Activated CD8-positive, alpha-beta T cell treated with anti-CD3 and anti-CD28 coated beads, Interleukin-2, amount 10 ng/mL, durations not matched to agents 7 days and 5 days (primary cell): Measurements from ENCODE around the gene MCTP2. TPM values are rescaled to one million over a fixed set of nuclear protein-coding genes. Genes with fewer than 3 reads are reported as not detected.

Experiments used
- ATAC-seq: fragments of 150-1000 bp; cut with Tn5 transposase; one replicate; pipeline ENCODE4 v1.10.0; 2021; ENCODE audit warnings: moderate library complexity
- CTCF ChIA-PET: fragments of 350-600 bp; sonication (Branson Sonifier 250); formaldehyde crosslinking; loops from one replicate; lab custom pipeline; 2021; ENCODE audit warnings: antibody characterized with exemption; lab: Charles Lee
- POLR2A ChIA-PET: fragments of 350-600 bp; sonication (Branson Sonifier 250); formaldehyde crosslinking; loops from one replicate; lab custom pipeline; 2021; ENCODE audit warnings: antibody characterized with exemption; lab: Charles Lee
- DNase-seq: peaks from one replicate; pipeline ENCODE4 v3.0.0-alpha.2; 2020
- H3K27ac Mint-ChIP-seq: one replicate; pipeline ENCODE4 v1.8.0; 2021; ENCODE audit warnings: mild to moderate bottlenecking, mixed read lengths
- H3K27me3 Mint-ChIP-seq: one replicate; pipeline ENCODE4 v1.8.0; 2021; ENCODE audit warnings: low read depth, mixed read lengths
- H3K36me3 Mint-ChIP-seq: one replicate; pipeline ENCODE4 v1.8.0; 2021; ENCODE audit warnings: low read depth, mixed read lengths
- H3K4me1 Mint-ChIP-seq: one replicate; pipeline ENCODE4 v1.8.0; 2021; ENCODE audit warnings: low read depth, mixed read lengths
- H3K4me3 Mint-ChIP-seq: one replicate; pipeline ENCODE4 v1.8.0; 2021; ENCODE audit warnings: mild to moderate bottlenecking, mixed read lengths
- H3K9me3 Mint-ChIP-seq: one replicate; pipeline ENCODE4 v1.8.0; 2022; ENCODE audit warnings: mixed read lengths; ENCODE audit not compliant: insufficient read depth
- total RNA-seq, 2 experiments: library from RNA; stranded (reverse); gene quantifications; one replicate each; pipeline ENCODE4 v1.2.3, GENCODE V29; 2021

Gene MCTP2
- total RNA-seq, 2 experiments from 2014 or later, result 26.2 to 26.9 TPM

- CTCF ChIA-PET, result no interaction called here
- no peak for ATAC-seq
- no peaks in the 10 kb centered on the region for H3K9me3 Mint-ChIP-seq
- no peak overlapping the region for H3K27ac Mint-ChIP-seq
- H3K4me3 Mint-ChIP-seq, result no peak overlapping the region
- no peak for DNase-seq
- H3K36me3 Mint-ChIP-seq, result peaks cover 27% of the 10 kb centered on the region
- POLR2A ChIA-PET, result no interaction called here
- H3K27me3 Mint-ChIP-seq, result no peaks in the 10 kb centered on the region
- no peaks in the 10 kb centered on the region for H3K4me1 Mint-ChIP-seq
Observed at GRCh38 chr15:94403331-94403730, 172.0 kb downstream of the MCTP2 start.

- Mint-ChIP-seq H3K27ac (no peak overlapping the region), H3K4me3 (no peak overlapping the region), H3K36me3 (peaks cover 27% of the 10 kb centered on the region), H3K4me1 (no peaks in the 10 kb centered on the region), H3K27me3 (no peaks in the 10 kb centered on the region), H3K9me3 (no peaks in the 10 kb centered on the region)
- ChIA-PET POLR2A (no interaction called here), CTCF (no interaction called here)
- no peak for ATAC-seq
- no peak for DNase-seq
Observed at GRCh38 chr15:94404733-94405283, 173.4 kb downstream of the MCTP2 start.

GRCh38 chr15:94411285-94411684 lies 179.9 kb downstream of the MCTP2 start:
- Mint-ChIP-seq H3K9me3 (no peaks in the 10 kb centered on the region), H3K4me3 (no peak overlapping the region), H3K4me1 (no peaks in the 10 kb centered on the region), H3K27ac (peak overlapping the region; percentile 12), H3K36me3 (no peaks in the 10 kb centered on the region), H3K27me3 (no peaks in the 10 kb centered on the region)
- DNase-seq (no peak), ATAC-seq (no peak)
- ChIA-PET POLR2A (no interaction called here), CTCF (no interaction called here)

- CTCF ChIA-PET, result interaction anchor here (0.7 to 1.8 kb wide), 4 partner anchors 10 to 166 kb away, joined by 3 to 7 read pairs (median 4); no protein-coding TSS in a partner anchor
- H3K36me3 Mint-ChIP-seq, result no peaks in the 10 kb centered on the region
Observed at GRCh38 chr15:94411846-94412245, 180.5 kb downstream of the MCTP2 start.

GRCh38 chr15:94412979-94413746 lies 181.8 kb downstream of the MCTP2 start:
- CTCF ChIA-PET, result interaction anchor here (0.7 to 1.8 kb wide), 12 partner anchors 9 to 249 kb away, joined by 3 to 7 read pairs (median 3); no protein-coding TSS in a partner anchor
- DNase-seq, result no peak
- no peaks in the 10 kb centered on the region for H3K9me3 Mint-ChIP-seq
- no peaks in the 10 kb centered on the region for H3K36me3 Mint-ChIP-seq
- no peaks in the 10 kb centered on the region for H3K27me3 Mint-ChIP-seq
- H3K4me1 Mint-ChIP-seq, result no peaks in the 10 kb centered on the region
- POLR2A ChIA-PET, result no interaction called here
- H3K4me3 Mint-ChIP-seq, result no peak overlapping the region
- H3K27ac Mint-ChIP-seq, result no peak overlapping the region
- ATAC-seq, result no peak

More at GRCh38 chr15:94411846-94412245, 180.5 kb downstream of the MCTP2 start:
- POLR2A ChIA-PET, result no interaction called here
- Mint-ChIP-seq H3K4me1 (no peaks in the 10 kb centered on the region), H3K27me3 (no peaks in the 10 kb centered on the region), H3K27ac (no peak overlapping the region), H3K9me3 (no peaks in the 10 kb centered on the region), H3K4me3 (no peak overlapping the region)
- DNase-seq (no peak), ATAC-seq (no peak)

GRCh38 chr15:94414916-94415315 lies 183.6 kb downstream of the MCTP2 start:
- Mint-ChIP-seq H3K36me3 (no peaks in the 10 kb centered on the region), H3K27ac (no peak overlapping the region), H3K9me3 (no peaks in the 10 kb centered on the region), H3K4me3 (no peak overlapping the region), H3K4me1 (no peaks in the 10 kb centered on the region), H3K27me3 (no peaks in the 10 kb centered on the region)
- POLR2A ChIA-PET, result no interaction called here
- no peak for ATAC-seq
- CTCF ChIA-PET, result interaction anchor here (1.3 to 1.4 kb wide), 2 partner anchors 167 to 251 kb away, joined by 3 read pairs; no protein-coding TSS in a partner anchor
- DNase-seq, result no peak

GRCh38 chr15:94416267-94416666 lies 184.9 kb downstream of the MCTP2 start:
- no peaks in the 10 kb centered on the region for H3K9me3 Mint-ChIP-seq
- ATAC-seq (no peak), DNase-seq (no peak)
- ChIA-PET POLR2A (no interaction called here), CTCF (interaction anchor here (0.8 kb wide), 1 partner anchor 17 kb away, joined by 3 read pairs; no protein-coding TSS in a partner anchor)
- no peaks in the 10 kb centered on the region for H3K27me3 Mint-ChIP-seq
- no peaks in the 10 kb centered on the region for H3K4me1 Mint-ChIP-seq
- no peaks in the 10 kb centered on the region for H3K36me3 Mint-ChIP-seq
- no peak overlapping the region for H3K27ac Mint-ChIP-seq
- no peak overlapping the region for H3K4me3 Mint-ChIP-seq

- ChIA-PET POLR2A (no interaction called here), CTCF (no interaction called here)
- Mint-ChIP-seq H3K4me3 (no peak overlapping the region), H3K27me3 (no peaks in the 10 kb centered on the region), H3K4me1 (no peaks in the 10 kb centered on the region), H3K9me3 (no peaks in the 10 kb centered on the region), H3K27ac (no peak overlapping the region), H3K36me3 (no peaks in the 10 kb centered on the region)
- ATAC-seq, result no peak
- no peak for DNase-seq
Observed at GRCh38 chr15:94416820-94417219, 185.5 kb downstream of the MCTP2 start.

GRCh38 chr15:94417501-94418293 lies 186.3 kb downstream of the MCTP2 start:
- POLR2A ChIA-PET, result no interaction called here
- Mint-ChIP-seq H3K4me1 (no peaks in the 10 kb centered on the region), H3K4me3 (no peak overlapping the region), H3K27me3 (no peaks in the 10 kb centered on the region), H3K27ac (no peak overlapping the region), H3K36me3 (no peaks in the 10 kb centered on the region), H3K9me3 (no peaks in the 10 kb centered on the region)
- CTCF ChIA-PET, result no interaction called here
- ATAC-seq (no peak), DNase-seq (no peak)

GRCh38 chr15:94421706-94422105 lies 190.3 kb downstream of the MCTP2 start:
- CTCF ChIA-PET, result interaction anchor here (1.1 to 1.4 kb wide), 2 partner anchors 9 to 97 kb away, joined by 3 to 7 read pairs; no protein-coding TSS in a partner anchor
- POLR2A ChIA-PET, result no interaction called here
- Mint-ChIP-seq H3K9me3 (peaks cover 5% of the 10 kb centered on the region), H3K36me3 (peaks cover 3% of the 10 kb centered on the region), H3K27ac (no peak overlapping the region), H3K4me1 (no peaks in the 10 kb centered on the region), H3K4me3 (no peak overlapping the region), H3K27me3 (no peaks in the 10 kb centered on the region)
- DNase-seq (no peak), ATAC-seq (no peak)

- CTCF ChIA-PET, result no interaction called here
- no peaks in the 10 kb centered on the region for H3K4me1 Mint-ChIP-seq
- POLR2A ChIA-PET, result no interaction called here
- no peak for DNase-seq
- ATAC-seq, result no peak
- H3K27ac Mint-ChIP-seq, result no peak overlapping the region
- no peaks in the 10 kb centered on the region for H3K27me3 Mint-ChIP-seq
- no peak overlapping the region for H3K4me3 Mint-ChIP-seq
- peaks cover 3% of the 10 kb centered on the region for H3K9me3 Mint-ChIP-seq
- peaks cover 4% of the 10 kb centered on the region for H3K36me3 Mint-ChIP-seq
Observed at GRCh38 chr15:94432279-94432678, 200.9 kb downstream of the MCTP2 start.

GRCh38 chr15:94439158-94439557 lies 207.8 kb downstream of the MCTP2 start:
- H3K4me3 Mint-ChIP-seq, result no peak overlapping the region
- DNase-seq, result no peak
- POLR2A ChIA-PET, result no interaction called here

More at GRCh38 chr15:94439158-94439557, 207.8 kb downstream of the MCTP2 start:
- no peak for ATAC-seq
- H3K9me3 Mint-ChIP-seq, result peaks cover 3% of the 10 kb centered on the region
- no peak overlapping the region for H3K27ac Mint-ChIP-seq
- H3K27me3 Mint-ChIP-seq, result no peaks in the 10 kb centered on the region
- H3K4me1 Mint-ChIP-seq, result no peaks in the 10 kb centered on the region
- H3K36me3 Mint-ChIP-seq, result no peaks in the 10 kb centered on the region
- CTCF ChIA-PET, result no interaction called here
